HL-60/S4 (cell line): ENCODE measurements around the gene TMEM108.
"Not testable (repeated sequence)": the region's sequence is repeated elsewhere in the genome, so short reads cannot be mapped to it uniquely, and the experiment has no call there.

Experiments used
- in situ Hi-C: fragments of 300-500 bp; cut with MboI; formaldehyde crosslinking; loops from 2 replicates; pipeline ENCODE4 v1.14.3; 2022; ENCODE audit warnings: low sequenced_read_pairs

The TMEM108 gene

GRCh38 chr3:133038089-133038730, at the start of gene TMEM108:
Gene TMEM108 (plus strand): TSS chr3:133038391.
- in situ Hi-C loops = loop anchor here (25.0 kb wide), 1 partner anchor 301 kb away; no protein-coding TSS in a partner anchor

GRCh38 chr3:132995971-132996370, 42.2 kb upstream of the TMEM108 start:
- in situ Hi-C loops = no loop called here

- in situ Hi-C loops = no loop called here
Observed at GRCh38 chr3:132997404-132998185, 40.6 kb upstream of the TMEM108 start.

DNA sequence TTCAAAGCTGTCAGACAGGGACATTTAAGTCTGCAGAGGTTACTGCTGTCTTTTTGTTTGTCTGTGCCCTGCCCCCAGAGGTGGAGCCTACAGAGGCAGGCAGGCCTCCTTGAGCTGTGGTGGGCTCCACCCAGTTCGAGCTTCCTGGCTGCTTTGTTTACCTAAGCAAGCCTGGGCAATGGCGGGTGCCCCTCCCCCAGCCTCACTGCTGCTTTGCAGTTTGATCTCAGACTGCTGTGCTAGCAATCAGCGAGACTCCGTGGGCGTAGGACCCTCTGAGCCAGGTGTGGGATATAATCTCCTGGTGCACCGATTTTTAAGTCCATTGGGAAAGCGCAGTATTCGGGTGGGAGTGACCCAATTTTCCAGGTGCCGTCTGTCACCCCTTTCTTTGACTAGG, 33.2 kb upstream of the TMEM108 start:
- in situ Hi-C loops = not testable (repeated sequence)

GRCh38 chr3:133007601-133008000, 30.6 kb upstream of the TMEM108 start:
- in situ Hi-C loops = no loop called here

DNA sequence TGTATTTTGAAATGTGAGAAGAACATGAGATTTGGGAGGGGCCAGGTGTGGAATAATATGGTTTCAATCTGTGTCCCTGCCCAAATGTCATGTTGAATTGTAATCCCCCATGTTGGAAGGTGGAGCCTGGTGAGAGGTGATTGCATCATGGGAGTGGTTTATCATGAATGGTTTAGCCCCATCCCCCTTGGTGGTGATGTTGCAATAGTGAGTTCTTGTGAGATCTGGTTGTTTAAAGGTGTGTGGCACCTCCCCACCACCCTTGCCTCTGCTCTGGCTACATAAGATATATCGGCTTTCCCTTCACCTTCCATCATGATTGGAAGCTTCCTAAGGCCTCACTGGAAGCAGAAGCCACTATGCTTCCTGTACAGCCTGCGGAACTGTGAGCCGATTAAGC, 23.9 kb upstream of the TMEM108 start:
- in situ Hi-C loops = no loop called here

DNA sequence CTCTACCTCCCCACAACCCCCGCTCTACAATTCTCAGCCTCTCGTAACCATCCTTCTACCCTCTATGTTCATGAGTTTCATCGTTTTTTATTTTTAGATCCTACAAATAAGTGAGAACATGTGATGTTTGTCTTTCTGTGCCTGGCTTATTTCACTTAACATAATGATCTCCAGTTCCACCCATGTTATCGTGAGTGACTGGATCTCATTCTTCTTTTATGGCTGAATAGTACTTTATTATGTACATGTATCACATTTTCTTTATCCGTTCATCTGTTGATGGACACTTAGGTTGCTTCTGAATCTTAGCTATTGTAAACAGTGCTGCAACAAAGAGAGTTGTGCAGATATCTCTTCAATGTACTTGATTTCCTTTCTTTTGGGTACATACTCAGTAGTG, 22.6 kb upstream of the TMEM108 start:
- in situ Hi-C loops = not testable (repeated sequence)

DNA sequence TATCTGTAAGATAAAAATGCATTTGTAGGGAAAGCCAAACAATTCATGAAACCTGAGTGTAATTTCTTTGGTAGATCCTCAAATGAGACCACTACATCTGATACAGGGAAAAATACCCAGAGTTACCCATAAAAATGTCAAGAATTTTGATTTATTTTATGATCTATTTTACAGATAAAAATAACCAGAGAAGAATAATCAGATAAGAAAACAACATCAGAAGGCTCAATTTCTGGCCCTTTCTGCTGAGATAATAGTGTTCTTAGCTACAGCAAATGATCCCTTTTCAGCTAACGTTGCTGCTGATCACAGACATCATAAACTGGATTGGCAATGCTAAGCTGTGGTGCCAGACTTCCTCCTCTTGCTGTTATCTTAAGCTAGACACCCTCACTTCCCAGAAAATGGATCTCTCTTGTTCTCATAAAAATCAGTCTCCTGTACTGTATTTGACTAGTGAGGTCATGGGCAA, 21.3 kb upstream of the TMEM108 start:
- in situ Hi-C loops = no loop called here

DNA sequence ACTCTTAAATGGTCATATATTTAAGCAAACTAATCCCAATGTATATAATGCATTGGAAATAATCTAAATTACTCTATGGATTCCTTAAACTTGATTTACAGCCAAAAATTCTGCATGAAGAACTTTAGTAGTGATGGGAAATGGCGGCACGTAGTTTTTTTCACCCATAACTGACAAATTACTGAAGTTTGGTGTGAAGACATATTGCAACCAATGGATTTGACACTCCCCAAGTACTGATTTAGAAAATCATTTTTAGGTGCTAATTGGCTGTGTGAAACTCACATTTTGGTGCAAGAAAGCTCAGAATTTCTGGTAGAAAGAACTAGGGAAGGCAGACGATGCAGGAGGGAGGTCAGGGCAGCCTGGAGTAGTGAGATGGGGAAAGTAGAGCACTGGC, 19.3 kb upstream of the TMEM108 start:
- in situ Hi-C loops = no loop called here

DNA sequence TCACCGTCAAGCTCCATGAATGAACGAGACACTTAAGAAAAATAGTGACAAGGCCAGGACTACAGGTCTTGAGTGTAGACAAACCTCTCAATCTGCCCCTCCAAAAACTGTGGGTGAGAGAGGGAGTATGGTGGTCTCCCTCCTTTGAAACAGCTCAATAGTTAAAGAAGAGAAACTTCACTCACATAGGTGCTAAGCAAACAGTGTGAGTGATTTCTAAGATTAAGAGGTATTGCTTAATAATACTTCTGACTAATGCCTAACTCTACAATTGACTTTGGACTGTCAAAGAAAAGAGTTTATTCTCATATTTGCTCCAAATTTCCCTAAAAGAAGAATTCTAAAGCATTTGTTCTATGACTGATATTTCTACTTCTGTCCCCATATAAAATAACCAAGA, 17.0 kb upstream of the TMEM108 start:
- in situ Hi-C loops = no loop called here

DNA sequence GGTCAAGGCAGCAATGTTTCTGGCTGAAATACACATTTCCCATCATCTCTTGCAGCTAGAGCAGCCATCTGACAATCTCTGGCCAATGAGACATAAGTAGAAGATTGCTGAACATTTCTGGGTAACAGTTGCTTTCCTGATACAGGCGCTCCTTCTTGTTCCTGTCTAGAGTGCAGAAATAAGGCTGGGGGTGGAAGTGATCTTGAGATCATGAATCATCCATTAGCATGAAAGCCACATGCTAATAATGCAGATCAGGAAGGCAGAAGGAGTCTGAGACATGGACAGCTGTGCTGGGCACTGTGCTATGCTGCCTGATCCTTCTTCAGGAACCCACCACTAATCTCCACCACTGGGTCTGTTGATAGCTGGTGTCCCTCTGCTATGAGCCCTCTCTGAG, 14.8 kb upstream of the TMEM108 start:
- in situ Hi-C loops = no loop called here

GRCh38 chr3:133025546-133025945, 12.6 kb upstream of the TMEM108 start:
- in situ Hi-C loops = loop anchor here (25.0 kb wide), 1 partner anchor 288 kb away; no protein-coding TSS in a partner anchor

GRCh38 chr3:133032301-133032700, 5.9 kb upstream of the TMEM108 start:
- in situ Hi-C loops = loop anchor here (25.0 kb wide), 1 partner anchor 295 kb away; no protein-coding TSS in a partner anchor

DNA sequence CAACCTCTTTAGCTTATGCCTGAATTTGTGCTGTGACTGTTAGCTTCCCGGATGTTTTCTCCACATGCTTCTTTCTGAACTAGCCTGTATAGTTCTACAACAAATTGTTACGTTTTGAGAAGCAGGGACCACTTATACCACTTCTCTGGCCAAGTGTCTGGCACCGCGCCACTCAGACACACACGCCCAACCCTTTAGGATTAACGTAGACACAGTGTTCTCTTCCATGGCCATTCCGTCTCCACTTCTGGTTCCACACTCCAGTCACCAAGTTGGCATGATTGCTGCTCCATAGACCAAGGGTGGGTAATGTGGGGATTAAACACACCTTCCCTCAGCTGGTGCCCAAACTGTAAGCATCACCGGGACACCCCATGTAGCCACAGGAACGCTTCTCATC, 755 bp upstream of the TMEM108 start:
- in situ Hi-C loops = loop anchor here (25.0 kb wide), 1 partner anchor 300 kb away; no protein-coding TSS in a partner anchor

DNA sequence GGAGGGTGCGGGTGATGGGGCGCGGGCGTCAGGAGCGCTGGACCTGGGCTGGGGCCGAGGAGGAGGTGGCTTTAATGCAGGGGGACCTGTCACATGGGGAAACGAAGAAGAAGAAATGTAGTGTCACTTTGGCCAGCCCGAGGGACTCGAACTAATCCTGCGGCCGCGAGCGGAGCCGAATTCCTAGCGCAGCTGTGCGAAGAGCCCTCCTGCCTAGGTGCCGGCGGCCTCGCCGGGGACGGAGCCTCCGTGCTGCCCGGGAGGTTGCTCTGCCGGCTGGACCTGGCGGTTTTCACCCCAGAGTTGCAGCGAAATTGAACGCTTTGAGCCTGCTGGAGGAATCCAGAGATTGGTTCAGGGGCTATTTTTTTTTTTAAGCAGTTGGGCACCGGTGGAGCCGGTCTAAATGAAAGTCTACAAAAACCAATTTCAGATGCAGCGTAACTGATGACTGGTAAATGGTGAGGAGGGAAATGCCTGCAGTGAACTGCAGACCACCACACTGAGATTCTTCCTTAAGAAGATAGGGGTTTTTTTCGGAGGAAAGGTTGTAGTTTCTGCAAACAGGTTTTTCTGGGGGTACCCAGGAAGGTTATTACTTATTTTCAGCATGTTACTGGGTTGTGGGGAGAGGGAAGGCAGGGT, 662 bp downstream of the TMEM108 start:
- in situ Hi-C loops = loop anchor here (25.0 kb wide), 1 partner anchor 302 kb away; no protein-coding TSS in a partner anchor

GRCh38 chr3:133040696-133041523, 2.7 kb downstream of the TMEM108 start:
- in situ Hi-C loops = loop anchor here (10.0 to 25.0 kb wide), 2 partner anchors 304 to 334 kb away; no protein-coding TSS in a partner anchor

GRCh38 chr3:133041524-133041829, 3.3 kb downstream of the TMEM108 start:
- in situ Hi-C loops = loop anchor here (10.0 to 25.0 kb wide), 2 partner anchors 304 to 333 kb away; no protein-coding TSS in a partner anchor

- in situ Hi-C loops = loop anchor here (10.0 to 25.0 kb wide), 2 partner anchors 305 to 332 kb away; no protein-coding TSS in a partner anchor
Observed at GRCh38 chr3:133042778-133043177, 4.6 kb downstream of the TMEM108 start.

DNA sequence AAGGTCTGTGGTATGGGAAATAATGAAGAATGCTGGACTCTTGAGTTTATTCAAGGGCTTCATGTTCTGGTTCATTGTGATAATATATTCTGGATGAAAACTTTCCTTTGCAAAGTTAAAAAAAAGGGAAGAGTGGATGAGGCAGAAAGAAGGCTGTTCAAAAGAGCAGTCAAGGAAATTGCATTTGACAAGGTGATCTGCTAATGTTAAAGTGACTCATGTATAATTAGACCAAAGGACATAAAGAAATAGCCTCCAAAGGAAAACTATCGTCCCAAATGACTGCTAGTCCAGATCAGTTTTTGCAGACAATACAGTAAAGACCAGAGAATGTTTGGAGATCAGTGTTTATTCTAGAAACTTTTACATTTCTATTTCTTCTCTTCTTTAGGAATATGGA, 9.8 kb downstream of the TMEM108 start:
- in situ Hi-C loops = loop anchor here (10.0 to 25.0 kb wide), 2 partner anchors 311 to 327 kb away; no protein-coding TSS in a partner anchor

- in situ Hi-C loops = loop anchor here (10.0 to 25.0 kb wide), 2 partner anchors 312 to 325 kb away; no protein-coding TSS in a partner anchor
Observed at GRCh38 chr3:133049491-133049890, 11.3 kb downstream of the TMEM108 start.
